HG02763 (cell line): ENCODE results near the gene SNRNP40.

Experiments used
- ATAC-seq: cut with Tn5 transposase; IDR thresholded peaks from one replicate; pipeline ENCODE4 v1.9.1; 2021; ENCODE audit warnings: mild to moderate bottlenecking, moderate library complexity; ENCODE audit not compliant: unreplicated experiment

SNRNP40 gene

GRCh38 chr1:31234123-31234708 is 62.4 kb downstream of the SNRNP40 start:
- ATAC-seq, result no peak

DNA sequence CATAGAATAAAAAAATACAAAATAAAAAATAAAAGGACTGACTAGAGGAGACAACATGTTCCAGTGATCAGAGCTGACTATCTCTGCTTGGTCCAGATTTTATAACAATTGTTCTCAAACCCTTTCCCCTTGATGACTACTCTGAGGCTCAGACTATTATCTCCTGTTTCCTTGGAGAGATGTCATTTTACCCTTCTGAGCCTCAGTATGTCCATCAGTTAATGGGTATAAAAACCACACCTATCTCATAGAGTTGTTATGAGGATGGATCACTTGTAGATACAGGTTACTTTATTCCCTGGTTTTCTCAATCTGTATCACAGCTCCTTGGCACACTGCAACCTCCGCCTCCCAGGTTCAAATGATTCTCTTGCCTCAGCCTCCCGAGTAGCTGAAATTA is 63.9 kb downstream of the SNRNP40 start:
- no peak for ATAC-seq

DNA sequence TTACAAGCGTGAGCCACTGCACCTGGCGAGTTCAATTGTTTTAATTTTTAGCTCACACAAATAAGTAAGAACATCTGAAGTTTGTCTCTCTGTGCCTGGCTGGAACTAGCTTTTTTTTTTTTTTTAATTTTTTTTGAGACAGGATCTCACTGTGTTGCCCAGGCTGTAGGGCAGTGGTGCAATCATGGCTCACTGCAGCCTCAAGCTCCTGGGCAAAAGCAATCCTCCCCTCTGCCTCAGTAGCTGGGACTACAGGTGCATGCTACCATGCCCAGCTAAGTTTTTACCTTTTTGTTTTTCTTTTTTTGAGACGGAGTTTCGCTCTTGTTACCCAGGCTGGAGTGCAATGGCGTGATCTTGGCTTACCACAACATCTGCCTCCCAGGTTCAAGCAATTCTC is 64.8 kb downstream of the SNRNP40 start:
- no peak for ATAC-seq

GRCh38 chr1:31230378-31230777 is 66.2 kb downstream of the SNRNP40 start:
- ATAC-seq, result no peak

DNA sequence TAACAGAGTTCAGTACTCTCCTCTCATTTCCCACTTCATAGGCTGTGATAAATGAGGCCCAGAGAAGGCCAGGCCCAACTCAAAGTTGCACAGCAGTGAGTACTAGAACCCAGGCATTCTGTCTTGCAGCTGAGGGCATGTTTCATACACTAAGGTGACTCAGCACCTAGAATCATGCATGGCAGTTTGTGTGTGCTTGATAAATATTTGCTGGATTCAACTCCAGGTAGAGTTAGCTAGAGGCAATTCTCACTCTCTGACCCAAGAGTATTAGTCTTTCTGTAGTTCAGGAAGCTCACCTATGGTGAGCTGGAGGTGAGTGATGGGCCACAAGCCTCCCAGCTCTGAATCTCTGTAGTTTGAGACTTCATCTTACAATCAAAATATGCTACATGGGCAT is 67.6 kb downstream of the SNRNP40 start:
- no peak for ATAC-seq

DNA sequence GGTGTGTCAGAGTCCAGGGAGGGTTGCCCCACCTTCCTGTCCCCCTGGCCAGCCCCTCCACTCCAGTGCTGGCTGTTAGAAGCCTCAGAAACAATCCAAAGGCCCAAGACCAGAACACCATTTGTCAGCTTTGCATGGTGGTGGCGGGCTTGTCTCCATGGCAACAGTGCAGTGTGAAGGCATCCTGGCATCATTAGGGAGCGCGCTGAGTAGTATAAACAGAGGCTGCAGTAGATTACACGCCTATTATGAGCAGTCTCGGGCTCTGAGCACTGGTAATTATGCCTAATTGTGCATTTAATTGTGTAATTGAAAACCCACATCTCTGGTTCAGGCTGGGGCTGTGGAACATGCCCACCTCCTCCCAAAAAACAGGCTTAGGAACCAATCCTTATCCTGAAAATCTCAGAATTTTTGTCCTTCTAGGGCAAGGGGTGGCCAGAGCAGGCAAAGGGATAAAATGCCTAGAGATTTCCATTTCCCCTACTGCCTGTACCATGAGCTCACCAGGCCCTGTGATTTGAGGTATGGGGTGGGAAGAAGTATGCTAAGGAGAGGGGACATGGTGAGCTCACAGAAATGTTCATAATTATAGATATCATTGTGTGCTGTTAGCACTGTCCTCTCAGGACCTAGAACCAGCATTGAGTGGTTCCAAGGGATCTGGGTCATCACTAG is 68.6 kb downstream of the SNRNP40 start:
- ATAC-seq, result no peak

DNA sequence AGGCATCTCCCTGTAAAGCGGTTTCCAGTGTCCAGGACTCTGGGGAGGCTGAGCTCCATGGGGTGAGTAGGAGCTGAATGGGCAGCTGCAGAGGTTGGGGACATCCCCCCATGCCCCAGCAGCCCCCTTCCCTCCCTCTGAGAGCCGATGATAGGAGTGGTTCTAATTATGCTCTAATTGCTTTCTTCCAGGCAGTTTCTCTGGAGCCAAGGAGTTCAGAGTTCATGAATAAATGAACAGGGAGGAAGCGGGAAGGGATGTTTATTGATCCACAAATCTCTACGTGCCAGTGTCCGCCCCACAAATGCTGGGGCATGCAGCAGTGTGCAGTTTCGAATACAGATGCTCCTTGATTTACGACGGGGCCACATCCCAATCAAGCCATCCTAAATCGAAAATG is 72.5 kb downstream of the SNRNP40 start:
- no peak for ATAC-seq

GRCh38 chr1:31222176-31222575 is 74.4 kb downstream of the SNRNP40 start:
- no peak for ATAC-seq

- ATAC-seq, result no peak
These were observed 75.5 kb downstream of the SNRNP40 start for GRCh38 chr1:31221072-31221471.

GRCh38 chr1:31219489-31219888 is 77.1 kb downstream of the SNRNP40 start:
- no peak for ATAC-seq

GRCh38 chr1:31218705-31219104 is 77.9 kb downstream of the SNRNP40 start:
- no peak for ATAC-seq

GRCh38 chr1:31216016-31216415 is 80.6 kb downstream of the SNRNP40 start:
- no peak for ATAC-seq

- ATAC-seq, result no peak
These were observed 81.5 kb downstream of the SNRNP40 start for GRCh38 chr1:31215065-31215570.

GRCh38 chr1:31214316-31215064 is 82.1 kb downstream of the SNRNP40 start:
- ATAC-seq, result no peak
